H1 (cell line): ENCODE results near the gene DPF3. TPM values are rescaled to one million over a fixed set of nuclear protein-coding genes. Genes with fewer than 3 reads are reported as not detected.

Experiments used
- CTCF ChIA-PET: fragments of 300-600 bp; sonication (Branson Sonifier 250); formaldehyde crosslinking; loops from one replicate; lab custom pipeline; 2021; ENCODE audit not compliant: partially characterized antibody; lab: Charles Lee
- POLR2A ChIA-PET: fragments of 300-600 bp; sonication (Branson Sonifier 250); formaldehyde crosslinking; loops from one replicate; lab custom pipeline; 2021; ENCODE audit warnings: inconsistent platforms; ENCODE audit not compliant: partially characterized antibody; lab: Charles Lee
- DNase-seq, 2 experiments: peaks; one replicate each; pipeline versions ENCODE4 v3.0.0 to v3.0.0-alpha.2; 2010 to 2022; ENCODE audit warnings: low spot score in 2 of 2, low read depth in 1 of 2, mixed read lengths in 1 of 2
- FAIRE-seq: peaks from 2 replicates; lab custom pipeline; 2011; peaks lifted over from hg19 to GRCh38; lab: Jason Lieb, UNC
- H2AFZ ChIP-seq: 2 replicates; pipeline ENCODE4 v1.8.1; 2012; ENCODE audit warnings: low read length, inconsistent platforms
- H2AK5ac ChIP-seq: 2 replicates; pipeline ENCODE4 v1.6.1; 2013; ENCODE audit warnings: low read depth, low read length
- H2BK120ac ChIP-seq: replicated peaks from 2 replicates; pipeline ENCODE3; 2013; ENCODE audit warnings: low read depth, low read length, inconsistent platforms
- H2BK12ac ChIP-seq: 2 replicates; pipeline ENCODE4 v1.6.1; 2013; ENCODE audit warnings: low read depth, low read length
- H2BK15ac ChIP-seq: 2 replicates; pipeline ENCODE4 v1.6.1; 2013; ENCODE audit warnings: low read length
- H2BK20ac ChIP-seq: 2 replicates; pipeline ENCODE4 v1.6.1; 2013; ENCODE audit warnings: low read length
- H2BK5ac ChIP-seq: 2 replicates; pipeline ENCODE4 v1.6.1; 2013; ENCODE audit warnings: low read depth, low read length
- H3K14ac ChIP-seq: 2 replicates; pipeline ENCODE4 v1.6.1; 2013; ENCODE audit warnings: inconsistent platforms; ENCODE audit not compliant: insufficient read length
- H3K18ac ChIP-seq: 2 replicates; pipeline ENCODE4 v1.6.1; 2013; ENCODE audit warnings: low read length; ENCODE audit errors: extremely low read depth
- H3K23ac ChIP-seq: 2 replicates; pipeline ENCODE4 v1.6.1; 2013; ENCODE audit warnings: inconsistent platforms; ENCODE audit not compliant: insufficient read length
- H3K23me2 ChIP-seq: 2 replicates; pipeline ENCODE4 v1.6.1; 2013; ENCODE audit warnings: low read depth, low read length
- H3K27ac ChIP-seq: 2 replicates; pipeline ENCODE4 v1.6.1; 2011; ENCODE audit warnings: low read depth, low read length, inconsistent platforms
- H3K27me3 ChIP-seq, 4 experiments: replicated peaks in 1 of 4; 1 replicate in 1 of 4; 2 replicates in 3 of 4; pipeline versions ENCODE4 v1.6.1 to v1.8.1; 2011 to 2013; ENCODE audit warnings: low read length in 3 of 4, mild to moderate bottlenecking in 3 of 4, inconsistent platforms in 2 of 4, mixed read lengths in 2 of 4, moderate library complexity in 1 of 4; ENCODE audit not compliant: control insufficient read depth in 3 of 4, insufficient read depth in 3 of 4; ENCODE audit errors: extremely low read depth in 1 of 4
- H3K36me3 ChIP-seq, 4 experiments: 2 replicates each; pipeline versions ENCODE4 v1.6.1 to v1.8.1; 2011 to 2013; ENCODE audit warnings: mild to moderate bottlenecking in 4 of 4, low read length in 3 of 4, moderate library complexity in 2 of 4, control low read depth in 1 of 4, inconsistent platforms in 1 of 4; ENCODE audit not compliant: insufficient read depth in 4 of 4, control insufficient read depth in 2 of 4
- H3K4ac ChIP-seq: replicated peaks from 2 replicates; pipeline ENCODE3; 2013; ENCODE audit warnings: low read length, low read depth, mixed read lengths, inconsistent platforms; ENCODE audit not compliant: insufficient read length
- H3K4me1 ChIP-seq, 4 experiments: replicated peaks in 1 of 4; 1 replicate in 1 of 4; 2 replicates in 3 of 4; pipeline versions ENCODE4 v1.6.1 to v1.8.1; 2011 to 2013; ENCODE audit warnings: low read length in 3 of 4, inconsistent platforms in 2 of 4, mixed read lengths in 1 of 4; ENCODE audit not compliant: insufficient read depth in 4 of 4, control insufficient read depth in 3 of 4
- H3K4me2 ChIP-seq, 2 experiments: 2 replicates each; pipeline versions ENCODE4 v1.6.1 to v1.8.1; 2011 to 2013; ENCODE audit warnings: low read depth in 2 of 2, low read length in 2 of 2, control low read depth in 1 of 2, inconsistent platforms in 1 of 2, mild to moderate bottlenecking in 1 of 2; ENCODE audit not compliant: insufficient read depth in 1 of 2
- H3K4me3 ChIP-seq, 4 experiments: fragments of 200-600, 300-600 bp in 1 of 4; sonication (generic), shearing (Covaris generic), sonication (Bioruptor Twin) in 1 of 4; 2 replicates each; pipeline versions ENCODE4 v1.5.1 to v1.8.1; 2011 to 2016; ENCODE audit warnings: low read length in 4 of 4, low read depth in 3 of 4, control low read depth in 2 of 4, inconsistent platforms in 2 of 4, mild to moderate bottlenecking in 2 of 4, mixed read lengths in 1 of 4, moderate library complexity in 1 of 4; ENCODE audit not compliant: insufficient read depth in 2 of 4; ENCODE audit errors: extremely low read depth in 1 of 4
- H3K56ac ChIP-seq: replicated peaks from 2 replicates; pipeline ENCODE3; 2013; ENCODE audit warnings: low read depth, mild to moderate bottlenecking, mixed read lengths, low read length, inconsistent platforms; ENCODE audit not compliant: insufficient read length
- H3K79me1 ChIP-seq: 2 replicates; pipeline ENCODE4 v1.6.1; 2013; ENCODE audit warnings: low read depth, low read length, control low read depth
- H3K79me2 ChIP-seq, 2 experiments: 2 replicates each; pipeline versions ENCODE4 v1.6.1 to v1.8.1; 2012 to 2013; ENCODE audit warnings: low read length in 2 of 2, mild to moderate bottlenecking in 2 of 2, inconsistent platforms in 1 of 2; ENCODE audit not compliant: insufficient read depth in 2 of 2, control insufficient read depth in 1 of 2
- H3K9ac ChIP-seq, 4 experiments: replicated peaks in 1 of 4; 1 replicate in 1 of 4; 2 replicates in 3 of 4; pipeline versions ENCODE4 v1.6.1 to v1.8.1; 2011 to 2013; ENCODE audit warnings: low read depth in 3 of 4, low read length in 3 of 4, control low read depth in 2 of 4, mild to moderate bottlenecking in 2 of 4, moderate library complexity in 2 of 4, inconsistent platforms in 1 of 4; ENCODE audit errors: extremely low read depth in 1 of 4
- H3K9me3 ChIP-seq, 2 experiments: 2 replicates each; pipeline versions ENCODE4 v1.6.1 to v1.8.1; 2012 to 2013; ENCODE audit warnings: mild to moderate bottlenecking in 2 of 2, moderate library complexity in 2 of 2, control low read depth in 1 of 2, inconsistent platforms in 1 of 2, low read depth in 1 of 2, low read length in 1 of 2, mixed read lengths in 1 of 2; ENCODE audit not compliant: insufficient read depth in 2 of 2
- H4K20me1 ChIP-seq, 2 experiments: replicated peaks in 1 of 2; 2 replicates each; pipeline versions ENCODE3 to v1.8.1; 2011 to 2013; ENCODE audit warnings: inconsistent platforms in 2 of 2, low read length in 2 of 2, mild to moderate bottlenecking in 1 of 2; ENCODE audit not compliant: insufficient read depth in 2 of 2, control insufficient read depth in 1 of 2
- H4K5ac ChIP-seq: 2 replicates; pipeline ENCODE4 v1.6.1; 2013; ENCODE audit warnings: low read length, low read depth, mixed read lengths, inconsistent platforms; ENCODE audit not compliant: insufficient read length
- H4K8ac ChIP-seq: 2 replicates; pipeline ENCODE4 v1.8.0; 2013; ENCODE audit warnings: mild to moderate bottlenecking, moderate library complexity, low read length, inconsistent platforms; ENCODE audit not compliant: insufficient read depth; ENCODE audit errors: extremely low read depth
- H4K91ac ChIP-seq: replicated peaks from 2 replicates; pipeline ENCODE3; 2013; ENCODE audit warnings: low read length, mixed read lengths, inconsistent platforms; ENCODE audit not compliant: insufficient read length
- BCL11A ChIP-seq, 2 experiments: IDR thresholded peaks; one replicate each; pipeline ENCODE4 v1.6.1; 2011; ENCODE audit warnings: low read depth in 2 of 2, low read length in 2 of 2, mild to moderate bottlenecking in 2 of 2
- CBX8 ChIP-seq: fragments of 300-800, 300-1000 bp; sonication (generic); IDR thresholded peaks from 2 replicates; pipeline ENCODE4 v1.7.1; 2016; ENCODE audit warnings: low read depth, low read length, borderline replicate concordance
- KDM5A ChIP-seq: fragments of 200-600 bp; IDR thresholded peaks from 2 replicates; pipeline ENCODE4 v1.7.1; 2012; ENCODE audit warnings: mild to moderate bottlenecking, low read length, inconsistent platforms, mixed read lengths
- NRF1 ChIP-seq: IDR thresholded peaks from 2 replicates; pipeline ENCODE4 v1.6.1; 2011; ENCODE audit warnings: mild to moderate bottlenecking, low read depth, low read length, improper control_type of control experiment
- RAD21 ChIP-seq, 2 experiments: IDR thresholded peaks in 1 of 2; conservative IDR thresholded peaks in 1 of 2; 2 replicates each; pipeline ENCODE4 v1.6.1; 2011; ENCODE audit warnings: low read depth in 2 of 2, low read length in 2 of 2, improper control_type of control experiment in 1 of 2, inconsistent platforms in 1 of 2, mild to moderate bottlenecking in 1 of 2, moderate library complexity in 1 of 2
- RBBP5 ChIP-seq: IDR thresholded peaks from 2 replicates; pipeline ENCODE4 v1.7.1; 2012; ENCODE audit warnings: low read depth, mild to moderate bottlenecking, inconsistent platforms, low read length, moderate library complexity, borderline replicate concordance
- RFX5 ChIP-seq: IDR thresholded peaks from 2 replicates; pipeline ENCODE4 v1.6.1; 2011; ENCODE audit warnings: low read depth, low read length, improper control_type of control experiment, borderline replicate concordance
- RXRA ChIP-seq: IDR thresholded peaks from 2 replicates; pipeline ENCODE4 v1.6.1; 2011; ENCODE audit warnings: low read depth, mild to moderate bottlenecking, low read length, moderate library complexity; ENCODE audit not compliant: insufficient read depth
- WGBS, 2 experiments: shearing (Covaris generic) in 1 of 2; methylation state at CpG; one replicate each; pipeline versions ENCODE4 v1.1.6 to v1.1.7; 2013 to 2015; ENCODE audit warnings: low lambda C conversion rate in 2 of 2, mixed read lengths in 2 of 2, inconsistent platforms in 1 of 2, low coverage in 1 of 2, missing lambda C conversion rate in 1 of 2; ENCODE audit not compliant: insufficient replicate concordance in 2 of 2, insufficient coverage in 1 of 2, insufficient read length in 1 of 2; ENCODE audit errors: extremely low coverage in 1 of 2, missing lambda C conversion rate in 1 of 2; 5-methylcytosine and 5-hydroxymethylcytosine counted together
- polyA plus RNA-seq, 7 experiments: library from polyadenylated mRNA; depleted of rRNA in 3 of 7; stranded (reverse) in 5 of 7; unstranded in 2 of 7; fragments of >200 nt in 5 of 7; fragments of 200-250 nt in 2 of 7; gene quantifications; 1 replicate in 5 of 7; 2 replicates in 1 of 7; 4 replicates in 1 of 7; pipeline versions ENCODE4 v1.2.1 to v1.2.3, GENCODE V29; 2011 to 2013; ENCODE audit warnings: missing spikeins in 2 of 7, mixed read lengths in 2 of 7
- total RNA-seq: library from RNA; stranded (reverse); fragmentation: NEBNext Ultra II Directional; extraction: Animal tissue kit (Norgen Biotek cat#: 25700); gene quantifications from 2 replicates; pipeline ENCODE4 v1.2.1, GENCODE V29; 2021

DPF3 gene
- total and polyA plus RNA-seq, 2 of the 8 experiments (the other 6 are each of a cell fraction or from before 2014, with no cell fraction given) = 0.19 TPM; not detected in 1

DNA sequence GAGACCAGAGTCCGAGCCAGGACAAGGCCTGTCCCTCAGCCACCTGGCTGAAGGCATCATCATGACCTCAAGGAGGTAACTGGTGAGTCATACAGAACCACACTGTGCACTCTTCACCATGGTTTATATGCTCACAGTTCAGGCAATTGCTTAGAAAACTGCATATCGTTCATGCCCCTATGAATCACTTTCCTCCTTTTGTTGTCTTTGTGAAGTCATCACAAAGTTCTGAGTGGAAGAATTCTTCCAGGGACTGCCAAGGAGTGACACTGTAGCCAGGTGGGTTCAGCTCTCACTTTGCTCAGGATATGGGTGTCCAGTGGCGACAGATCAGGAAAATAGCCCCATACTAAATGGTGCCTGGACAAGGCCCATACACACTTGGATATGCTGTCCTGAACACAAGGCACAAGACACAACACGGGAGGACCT lies 92.5 kb downstream of the DPF3 start:
- no peak for DNase-seq
- Histone ChIP-seq H3K79me1 (no peaks in the 10 kb centered on the region), H3K4me3 (no peak overlapping the region), H3K18ac (no peak overlapping the region; the same call in 1 of the 2 replicates), H2BK12ac (peak overlapping the region; percentile 52), H3K36me3 (no peaks in the 10 kb centered on the region), H3K27me3 (peaks cover 3 to 41% (median 28%) of the 10 kb centered on the region in 4 experiments; a peak in 6 of 7 replicates), H4K91ac (no peak overlapping the region), H3K9me3 (peaks cover 0 to 4% of the 10 kb centered on the region in 2 experiments; a peak in 1 of 4 replicates), H3K79me2 (no peaks in the 10 kb centered on the region), H4K5ac (no peak overlapping the region), H3K23me2 (no peaks in the 10 kb centered on the region; the same call in 1 of the 2 replicates), H2BK20ac (no peak overlapping the region), H3K9ac (no peak overlapping the region), H2AK5ac (0 out of 2 replicates have a peak overlapping the region, but pooled peaks have one; percentile 14), H3K4me1 (peaks cover 7 to 17% (median 11%) of the 10 kb centered on the region in 4 experiments), H4K20me1 (peaks cover 0 to 2% of the 10 kb centered on the region in 2 experiments), H3K56ac (no peak overlapping the region), H3K23ac (no peak overlapping the region), H3K14ac (no peak overlapping the region), H3K4ac (no peak overlapping the region), H4K8ac (no peak overlapping the region), H2BK120ac (no peak overlapping the region), H3K4me2 (no peak overlapping the region), H2BK15ac (no peak overlapping the region), H2AFZ (no peak overlapping the region), H2BK5ac (no peak overlapping the region), H3K27ac (no peak overlapping the region)
- FAIRE-seq = no peak
- no peak for TF ChIP-seq RXRA
- no peak for TF ChIP-seq KDM5A
- no peak for TF ChIP-seq RAD21 (IDR thresholded peaks at IDR 0.05 in 1 of 2, conservative IDR thresholded peaks at IDR 0.05 in 1 of 2; ENCODE audit: low read depth in 2 of 2, low read length in 2 of 2)
- TF ChIP-seq RBBP5 = no peak
- no peak for TF ChIP-seq CBX8
- no peak for TF ChIP-seq RFX5
- no peak for TF ChIP-seq NRF1
- no peak for TF ChIP-seq BCL11A (IDR thresholded peaks at IDR 0.05; ENCODE audit: low read depth in 2 of 2, low read length in 2 of 2)
- 90% methylated on average over 4 of the region's 4 CpGs; no CpG with 5 or more reads in 1 of the 2 experiments for WGBS, 2 experiments
- POLR2A ChIA-PET = no interaction called here
- CTCF ChIA-PET = no interaction called here
